ENCODE data around the gene MAGI1.
"Not testable (repeated sequence)": the region's sequence is repeated elsewhere in the genome, so short reads cannot be mapped to it uniquely, and the experiment has no call there.

The MAGI1 gene

DNA sequence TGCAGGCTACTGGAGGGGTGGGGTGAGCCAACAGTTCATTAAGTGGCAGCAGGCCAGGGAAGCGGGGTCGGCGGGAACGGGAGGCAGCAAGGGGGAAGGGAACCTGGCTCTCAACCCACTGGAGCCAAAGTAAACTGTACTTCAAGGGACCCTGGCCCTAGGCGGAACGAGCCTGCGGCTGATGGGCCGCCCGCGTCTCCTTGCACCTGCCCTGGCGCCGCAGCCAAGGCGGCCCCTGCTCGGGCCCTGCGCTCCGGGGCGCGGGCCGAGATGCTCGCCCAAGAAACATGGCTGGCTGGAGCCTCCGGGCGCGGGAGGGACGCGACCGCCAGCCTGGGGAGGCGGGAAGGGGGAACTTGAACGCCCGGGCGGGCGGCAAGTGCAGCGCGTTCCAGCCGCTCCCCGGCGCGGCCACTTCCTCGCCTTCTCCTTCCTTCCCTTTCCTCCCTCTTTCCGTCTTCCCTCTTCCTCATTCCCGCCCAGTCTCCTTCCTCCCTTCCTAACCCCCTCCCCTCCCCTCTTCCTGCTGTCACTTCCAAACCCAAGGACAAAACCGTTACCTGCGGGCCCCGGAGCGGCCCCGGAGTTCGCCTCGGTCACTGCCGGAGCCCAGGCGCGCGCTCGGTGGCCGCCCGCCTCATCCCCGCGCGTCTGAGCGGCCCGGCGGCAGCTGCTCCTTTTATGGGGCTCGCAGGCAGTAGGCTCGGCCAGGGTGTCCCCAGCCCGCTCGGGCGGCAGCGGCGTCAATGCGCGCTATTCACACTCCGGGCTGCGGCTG lies 489.7 kb downstream of the MAGI1 start:
- no peak for DNase-seq

DNA sequence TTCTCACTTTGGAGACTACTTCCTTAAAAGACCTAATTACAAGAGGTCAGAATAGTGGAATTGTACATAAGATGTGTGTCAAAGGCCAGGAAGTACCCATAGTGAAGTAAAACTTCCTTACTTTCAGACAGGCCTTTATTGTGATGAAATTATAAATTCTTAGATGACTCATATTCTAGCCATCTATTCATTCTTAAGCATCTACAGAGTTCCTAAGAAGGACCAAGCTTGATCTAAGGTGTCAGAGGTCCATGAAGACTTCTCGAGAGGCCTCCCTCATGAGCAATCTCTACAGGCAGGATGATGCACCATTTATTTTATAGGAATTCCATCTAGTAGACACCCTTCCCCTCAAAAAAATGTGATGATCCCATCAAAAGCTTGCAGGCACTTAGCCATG lies 493.3 kb downstream of the MAGI1 start:
- no peak for DNase-seq

DNA sequence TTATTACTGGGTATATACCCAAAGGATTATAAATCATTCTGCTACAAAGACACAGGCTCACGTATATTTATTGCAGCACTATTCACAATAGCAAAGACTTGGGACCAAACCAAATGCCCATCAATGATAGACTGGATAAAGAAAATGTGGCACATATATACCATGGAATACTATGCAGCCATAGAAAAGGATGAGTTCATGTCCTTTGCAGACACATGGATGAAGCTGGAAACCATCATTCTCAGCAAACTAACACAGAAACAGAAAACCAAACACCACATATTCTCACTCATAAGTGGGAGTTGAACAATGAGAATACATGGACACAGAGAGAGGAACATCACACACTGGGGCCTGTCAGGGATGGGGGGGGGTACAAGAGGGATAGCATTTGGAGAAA lies 495.3 kb downstream of the MAGI1 start:
- not testable (repeated sequence) for DNase-seq

DNA sequence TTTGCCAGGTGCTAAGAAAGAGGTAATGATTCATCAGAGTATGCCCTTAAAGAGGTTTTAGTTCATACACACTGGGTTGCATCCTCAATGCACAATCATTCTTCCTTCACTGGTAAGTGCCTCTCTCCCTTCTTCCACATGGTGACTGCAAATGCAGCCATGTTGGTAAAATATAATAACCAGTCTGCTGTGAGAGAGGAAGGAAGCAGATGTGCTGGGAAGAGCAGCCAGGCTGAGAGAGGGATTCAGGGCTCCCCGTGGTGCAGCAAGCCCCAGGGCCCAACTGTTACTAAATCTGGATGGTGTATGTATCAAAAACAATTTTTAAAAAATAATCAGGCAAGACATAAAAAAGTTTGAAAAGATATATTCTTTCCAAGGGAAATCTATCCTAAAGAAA lies 498.1 kb downstream of the MAGI1 start:
- no peak for DNase-seq

DNA sequence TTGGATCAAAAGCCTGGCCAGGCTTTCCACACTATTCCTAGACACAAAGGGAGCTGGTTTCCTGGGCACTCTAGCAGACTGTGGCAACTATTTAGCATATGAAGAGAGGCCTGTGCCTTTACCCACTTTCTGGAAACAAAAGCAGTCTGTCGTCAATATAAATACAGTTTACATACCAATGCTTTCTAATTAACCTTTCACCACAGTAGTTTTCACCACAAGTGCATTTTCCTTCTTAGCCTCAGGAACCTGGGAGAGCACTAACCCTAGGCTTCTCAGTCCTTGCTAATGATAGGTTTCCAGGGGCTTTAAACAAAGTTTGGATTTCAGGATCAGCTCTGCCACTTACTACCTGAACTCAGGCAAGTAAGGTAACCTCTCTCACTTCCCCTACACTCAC lies 499.1 kb downstream of the MAGI1 start:
- no peak for DNase-seq

DNA sequence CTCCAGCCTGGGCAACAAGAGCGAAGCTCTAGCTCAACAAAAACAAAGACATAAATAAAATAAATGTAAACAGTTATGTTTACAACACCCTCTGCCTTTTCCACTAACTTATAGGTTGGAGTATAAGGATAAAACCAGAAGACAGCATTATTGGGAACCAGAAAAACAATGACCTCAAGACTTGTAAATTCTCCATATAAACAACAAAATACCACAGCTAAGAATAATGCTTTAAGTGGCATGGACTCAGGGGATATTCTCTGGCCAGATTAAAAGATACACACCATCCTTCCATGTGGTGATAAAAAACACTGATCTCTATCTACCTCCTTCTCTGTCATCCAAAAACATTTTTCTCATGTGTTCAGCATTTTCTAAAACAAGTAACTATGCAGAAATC lies 500.6 kb downstream of the MAGI1 start:
- no peak for DNase-seq

DNA sequence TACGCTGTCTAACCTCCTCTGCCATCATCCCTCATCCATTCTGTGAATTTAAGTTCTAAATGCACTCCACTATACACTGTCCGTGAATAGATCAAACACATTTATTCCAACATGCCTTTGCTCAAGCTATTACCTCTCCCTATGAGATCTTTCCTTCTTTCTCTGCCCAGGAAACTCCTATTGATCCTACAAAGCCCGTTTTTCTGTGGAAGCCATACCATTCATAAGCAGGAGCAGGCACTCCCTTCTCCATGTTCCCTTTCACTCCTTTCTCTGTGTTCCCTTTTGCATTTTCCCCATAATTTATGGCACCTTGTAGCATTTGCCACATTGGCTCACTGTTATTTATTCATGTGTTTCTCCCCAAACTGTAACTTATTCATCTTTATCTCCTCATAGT lies 501.6 kb downstream of the MAGI1 start:
- no peak for DNase-seq

DNA sequence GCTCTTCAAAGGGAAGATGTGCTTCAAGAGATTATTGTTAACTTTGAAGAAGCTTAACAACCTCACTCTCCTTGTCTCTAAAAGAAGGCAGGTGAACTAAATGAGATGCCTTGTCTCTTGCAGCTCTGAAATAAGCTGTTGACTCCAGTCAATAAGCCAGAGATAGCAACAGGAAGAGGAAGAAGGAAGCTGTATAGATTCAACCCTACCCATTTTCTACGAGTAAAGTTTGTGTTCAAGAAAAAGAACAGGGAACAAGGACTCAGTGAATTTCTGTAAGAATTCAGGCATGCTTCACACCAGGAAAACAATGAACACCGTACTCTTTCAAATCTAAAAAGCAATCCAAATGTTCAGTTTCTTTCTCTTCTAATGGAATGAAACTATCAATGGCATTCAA lies 503.5 kb downstream of the MAGI1 start:
- no peak for DNase-seq

DNA sequence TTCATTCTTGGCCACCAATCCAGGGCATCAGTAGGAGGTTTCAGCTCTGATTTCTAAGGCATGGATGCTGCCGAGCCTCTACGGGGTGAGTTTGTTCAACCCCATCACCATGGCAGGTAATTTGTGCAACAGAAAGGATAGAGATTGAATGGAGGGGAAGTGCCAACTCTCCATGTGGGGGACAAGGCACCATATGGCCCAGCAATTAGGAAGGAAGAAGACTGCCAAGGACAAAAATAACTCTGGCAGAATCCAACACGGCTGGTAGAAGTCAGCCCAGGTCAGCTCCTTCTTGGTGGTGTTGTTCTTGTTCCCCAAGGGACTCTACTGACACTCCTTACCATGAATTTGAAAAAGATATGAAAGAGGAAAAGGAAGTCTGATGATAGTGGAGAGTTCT lies 503.9 kb downstream of the MAGI1 start:
- no peak for DNase-seq

DNA sequence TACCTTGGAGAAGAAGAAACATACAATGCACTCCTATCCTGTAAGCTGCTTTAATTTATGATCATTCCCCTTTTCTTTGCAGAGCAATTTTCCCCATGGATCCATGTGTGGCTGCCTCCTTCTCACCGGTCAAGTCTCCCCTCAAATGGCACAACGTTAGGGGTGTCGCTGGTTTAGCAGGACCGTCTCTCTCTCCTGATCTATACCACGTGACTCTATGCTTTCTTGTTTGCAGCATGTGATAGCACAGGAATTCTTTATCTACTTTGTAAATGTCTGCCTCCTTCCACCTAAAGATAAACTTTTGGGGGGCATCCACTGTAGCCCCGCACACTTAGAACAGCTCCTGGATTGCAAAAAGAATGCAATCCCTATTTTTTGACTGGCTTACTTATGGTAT lies 506.0 kb downstream of the MAGI1 start:
- DNase-seq = no peak

DNA sequence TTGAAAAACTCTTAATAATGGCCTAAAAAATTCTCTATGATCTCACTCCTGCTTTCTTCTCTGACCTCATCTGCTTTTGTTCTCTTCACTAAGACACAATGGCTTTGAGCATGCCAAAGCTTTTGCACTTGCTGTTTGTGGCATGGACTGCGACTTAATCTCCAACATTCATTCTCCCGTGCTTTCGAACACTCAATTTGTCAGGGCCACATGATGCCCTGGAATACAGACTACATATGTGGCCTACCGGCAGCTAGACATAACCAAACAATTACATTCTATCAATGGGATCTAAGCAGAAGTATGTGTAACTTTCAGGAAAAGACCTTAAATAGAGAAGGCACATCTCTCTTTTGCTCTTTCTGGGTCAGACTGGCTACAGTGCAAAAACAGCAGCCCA lies 506.5 kb downstream of the MAGI1 start:
- DNase-seq = no peak

DNA sequence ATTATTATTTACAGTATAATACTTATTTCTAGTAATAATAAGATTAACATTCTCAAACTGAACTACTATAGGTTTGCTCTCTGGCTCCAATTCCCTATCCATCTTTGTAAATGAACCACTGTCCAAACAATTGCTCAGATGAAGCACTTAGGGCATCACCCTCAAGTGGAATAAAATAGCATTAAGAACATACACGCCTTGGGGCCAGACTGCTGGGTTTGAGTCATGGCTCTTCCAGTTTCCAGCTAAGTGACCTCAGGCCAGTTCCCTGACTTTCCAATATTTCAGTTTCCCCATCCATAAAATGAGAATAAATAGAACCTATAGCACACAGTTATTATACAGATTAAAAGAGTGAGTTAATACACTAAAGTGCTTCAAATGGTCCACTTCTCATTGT lies 507.2 kb downstream of the MAGI1 start:
- DNase-seq = no peak

DNA sequence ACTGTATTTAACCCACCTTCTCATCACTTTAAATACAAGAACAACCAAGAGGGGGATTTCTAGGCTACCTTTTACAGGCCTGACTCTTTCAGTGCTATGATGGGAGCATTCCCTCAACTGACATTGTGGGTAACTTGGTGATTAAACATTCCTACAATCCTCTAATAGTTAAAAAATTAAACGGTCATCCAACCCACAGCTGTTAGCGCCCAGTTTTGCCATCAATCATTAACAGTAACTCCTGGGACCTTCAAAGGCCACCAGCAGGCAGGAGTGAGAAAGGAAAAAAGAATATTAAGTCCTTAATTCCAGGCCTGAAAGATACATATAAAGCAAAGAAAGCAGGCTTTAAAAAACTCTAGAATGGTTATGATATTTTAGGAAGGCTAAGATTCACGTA lies 512.1 kb downstream of the MAGI1 start:
- no peak for DNase-seq

DNA sequence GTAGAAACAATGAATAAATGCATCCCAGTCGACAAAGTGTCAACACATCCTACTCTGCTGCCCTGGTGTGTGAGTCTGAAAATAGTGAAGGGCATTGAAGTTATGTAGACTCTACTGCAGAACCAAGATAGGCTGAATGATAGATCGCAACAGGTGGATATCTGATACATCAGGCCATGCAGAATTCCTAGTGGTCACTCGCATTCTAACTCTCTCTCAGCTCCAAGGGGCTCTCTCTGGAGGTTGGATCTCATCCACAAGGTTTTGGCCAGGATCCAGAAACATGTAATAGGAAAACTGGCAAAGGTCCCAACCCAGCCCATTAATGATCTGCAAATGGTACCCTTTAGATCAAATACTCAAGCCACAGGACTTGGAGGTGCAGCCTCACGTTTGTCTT lies 514.1 kb downstream of the MAGI1 start:
- no peak for DNase-seq

DNA sequence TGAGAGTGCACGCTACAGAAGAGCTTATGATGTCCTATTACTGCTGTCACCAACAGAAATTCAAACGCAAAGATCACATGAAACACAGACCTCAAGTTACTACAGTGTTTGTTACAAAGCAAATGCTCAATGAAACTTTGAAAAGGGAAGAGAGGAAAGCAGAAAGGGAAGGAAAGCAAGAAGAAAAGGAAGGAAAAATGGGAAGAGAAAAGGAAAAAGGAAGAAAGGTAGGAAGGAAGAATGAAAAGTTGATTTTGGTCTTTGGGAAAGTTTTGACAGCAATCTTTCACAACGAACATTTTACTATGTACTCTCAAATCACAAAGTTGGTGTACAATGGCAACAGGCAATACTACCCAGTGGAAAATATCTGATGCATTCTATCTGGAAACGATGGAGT lies 514.8 kb downstream of the MAGI1 start:
- no peak for DNase-seq

DNA sequence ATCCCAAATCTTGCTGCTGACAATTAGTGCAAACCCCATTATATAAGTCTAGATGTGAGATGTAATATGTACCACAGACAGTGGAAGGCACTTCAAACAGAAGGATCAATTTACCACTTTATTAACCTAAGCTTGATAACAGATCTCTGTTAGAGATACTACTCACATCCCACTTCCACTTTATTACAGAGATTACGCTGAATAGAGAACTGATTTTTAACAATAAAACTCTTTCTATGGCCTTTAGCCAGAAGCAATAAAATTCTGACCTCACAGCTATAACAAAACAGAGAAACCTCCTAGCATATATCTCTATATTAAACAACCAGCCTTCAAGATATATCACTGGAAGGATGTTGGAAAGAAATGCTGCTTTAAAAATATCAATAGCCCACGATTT lies 517.7 kb downstream of the MAGI1 start:
- DNase-seq = no peak

DNA sequence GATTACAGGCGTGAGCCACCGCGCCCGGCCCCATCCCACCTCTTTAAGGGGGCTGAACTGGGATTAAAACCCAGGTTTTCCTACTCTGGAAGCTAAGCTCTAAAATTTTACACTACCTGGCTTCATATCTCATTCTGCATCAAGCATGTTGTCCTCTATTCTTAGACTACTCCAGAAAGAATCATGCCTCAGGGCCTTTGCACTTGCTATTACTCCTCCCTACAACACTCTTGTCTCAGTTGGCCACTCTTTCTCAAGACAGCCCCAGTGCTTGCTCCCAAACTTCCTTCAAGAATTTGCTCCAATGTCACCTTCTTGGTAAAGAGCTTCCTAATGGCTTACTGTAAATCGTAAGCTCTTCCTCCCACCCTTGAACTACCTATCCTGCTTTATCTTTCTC lies 521.7 kb downstream of the MAGI1 start:
- DNase-seq = no peak

DNA sequence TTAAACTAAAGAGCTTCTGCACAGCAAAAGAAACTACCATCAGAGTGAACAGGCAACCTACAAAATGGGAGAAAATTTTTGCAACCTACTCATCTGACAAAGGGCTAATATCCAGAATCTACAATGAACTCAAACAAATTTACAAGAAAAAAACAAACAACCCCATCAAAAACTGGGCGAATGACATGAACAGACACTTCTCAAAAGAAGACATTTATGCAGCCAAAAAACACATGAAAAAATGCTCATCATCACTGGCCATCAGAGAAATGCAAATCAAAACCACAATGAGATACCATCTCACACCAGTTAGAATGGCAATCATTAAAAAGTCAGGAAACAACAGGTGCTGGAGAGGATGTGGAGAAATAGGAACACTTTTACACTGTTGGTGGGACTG lies 524.4 kb downstream of the MAGI1 start:
- DNase-seq = not testable (repeated sequence)

DNA sequence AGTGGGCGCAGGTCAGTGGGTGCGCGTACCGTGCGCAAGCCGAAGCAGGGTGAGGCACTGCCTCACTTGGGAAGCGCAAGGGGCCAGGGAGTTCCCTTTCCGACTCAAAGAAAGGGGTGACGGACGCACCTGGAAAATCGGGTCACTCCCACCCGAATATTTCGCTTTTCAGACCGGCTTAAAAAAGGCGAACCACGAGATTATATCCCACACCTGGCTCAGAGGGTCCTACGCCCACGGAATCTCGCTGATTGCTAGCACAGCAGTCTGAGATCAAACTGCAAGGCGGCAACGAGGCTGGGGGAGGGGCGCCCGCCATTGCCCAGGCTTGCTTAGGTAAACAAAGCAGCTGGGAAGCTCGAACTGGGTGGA lies 529.3 kb downstream of the MAGI1 start:
- DNase-seq = not testable (repeated sequence)

DNA sequence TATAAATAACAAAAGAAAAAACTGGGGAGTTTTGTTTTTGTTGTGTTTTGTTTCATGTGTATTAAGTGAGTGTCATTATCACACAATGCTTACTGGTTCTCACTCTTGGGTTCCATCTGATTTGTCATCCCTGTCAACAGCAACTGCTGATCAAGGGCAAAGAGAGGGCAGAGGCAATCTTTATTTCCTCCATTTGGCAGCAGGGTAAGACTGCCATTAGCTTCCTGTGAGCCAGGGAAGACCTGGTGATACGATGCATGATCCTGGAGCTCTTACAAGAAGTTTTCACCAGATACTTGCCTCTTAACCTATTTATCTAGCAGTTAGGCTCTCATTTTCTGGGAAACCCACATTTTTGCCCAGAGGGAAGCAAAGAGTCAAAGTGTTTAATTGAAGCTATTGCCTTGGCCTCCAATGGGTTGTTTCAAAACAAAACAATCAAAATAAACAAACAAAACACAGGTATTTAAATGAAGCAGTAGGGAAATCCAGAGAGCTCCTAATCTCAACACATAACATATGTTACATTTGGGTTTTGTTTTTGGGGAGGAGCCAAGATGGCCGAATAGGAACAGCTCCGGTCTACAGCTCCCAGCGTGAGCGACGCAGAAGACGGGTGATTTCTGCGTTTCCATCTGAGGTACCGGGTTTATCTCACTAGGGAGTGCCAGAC lies 529.8 kb downstream of the MAGI1 start:
- no peak for DNase-seq

DNA sequence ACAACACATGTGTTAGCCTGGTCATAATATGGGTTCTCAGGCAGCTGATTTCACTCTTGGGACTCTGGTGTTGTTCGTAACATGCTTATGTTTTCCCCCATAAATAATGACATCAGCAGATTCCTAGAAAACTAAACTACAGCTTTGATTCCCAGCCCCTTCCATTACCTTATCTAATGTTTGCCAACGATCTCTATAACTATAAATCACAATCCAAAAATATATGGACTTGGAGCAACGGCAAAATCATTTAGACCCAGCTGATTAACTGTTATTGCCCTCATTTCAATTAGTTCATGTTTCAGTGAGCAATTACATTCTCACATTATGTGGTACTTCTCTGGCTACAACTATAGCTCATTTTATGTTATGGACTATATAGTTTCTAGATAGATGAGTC lies 531.3 kb downstream of the MAGI1 start:
- DNase-seq = no peak

DNA sequence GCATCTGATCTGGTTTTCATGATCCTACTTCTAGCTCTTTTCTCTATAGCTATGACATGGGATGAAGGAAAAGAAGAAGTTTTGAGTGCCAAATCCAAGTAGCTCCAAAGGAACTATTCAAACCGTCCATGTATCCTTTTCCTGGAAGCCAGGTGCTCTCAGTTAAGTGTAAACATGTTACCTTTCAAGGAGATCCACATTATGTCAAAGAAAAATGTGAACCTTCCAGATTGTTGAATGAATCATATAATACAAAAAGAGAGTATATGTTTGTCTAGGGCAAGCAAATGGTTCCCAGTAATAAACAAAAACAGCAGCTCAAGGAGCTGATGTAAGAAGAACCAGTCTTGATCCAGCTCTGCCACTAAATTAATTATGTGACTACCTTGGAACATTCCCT lies 534.9 kb downstream of the MAGI1 start:
- no peak for DNase-seq

DNA sequence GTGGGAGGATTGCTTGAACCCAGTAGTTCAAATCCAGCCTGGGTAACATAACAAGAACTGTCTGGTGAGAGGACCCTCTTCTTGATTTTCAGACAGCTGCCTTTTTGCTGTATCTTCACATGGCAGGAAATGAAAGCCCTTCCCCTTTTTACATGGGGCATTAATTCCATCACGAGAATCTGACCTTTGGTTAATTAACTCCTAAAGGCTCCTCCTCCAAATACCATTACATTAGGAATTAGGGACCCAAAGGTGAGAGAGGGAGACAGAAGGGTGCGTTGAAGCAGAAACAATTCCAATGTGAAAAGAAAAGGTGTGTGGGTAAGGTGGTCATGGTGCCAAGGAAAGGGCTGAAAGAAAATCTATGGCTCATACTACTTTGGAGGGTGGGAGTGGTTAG lies 536.2 kb downstream of the MAGI1 start:
- no peak for DNase-seq

DNA sequence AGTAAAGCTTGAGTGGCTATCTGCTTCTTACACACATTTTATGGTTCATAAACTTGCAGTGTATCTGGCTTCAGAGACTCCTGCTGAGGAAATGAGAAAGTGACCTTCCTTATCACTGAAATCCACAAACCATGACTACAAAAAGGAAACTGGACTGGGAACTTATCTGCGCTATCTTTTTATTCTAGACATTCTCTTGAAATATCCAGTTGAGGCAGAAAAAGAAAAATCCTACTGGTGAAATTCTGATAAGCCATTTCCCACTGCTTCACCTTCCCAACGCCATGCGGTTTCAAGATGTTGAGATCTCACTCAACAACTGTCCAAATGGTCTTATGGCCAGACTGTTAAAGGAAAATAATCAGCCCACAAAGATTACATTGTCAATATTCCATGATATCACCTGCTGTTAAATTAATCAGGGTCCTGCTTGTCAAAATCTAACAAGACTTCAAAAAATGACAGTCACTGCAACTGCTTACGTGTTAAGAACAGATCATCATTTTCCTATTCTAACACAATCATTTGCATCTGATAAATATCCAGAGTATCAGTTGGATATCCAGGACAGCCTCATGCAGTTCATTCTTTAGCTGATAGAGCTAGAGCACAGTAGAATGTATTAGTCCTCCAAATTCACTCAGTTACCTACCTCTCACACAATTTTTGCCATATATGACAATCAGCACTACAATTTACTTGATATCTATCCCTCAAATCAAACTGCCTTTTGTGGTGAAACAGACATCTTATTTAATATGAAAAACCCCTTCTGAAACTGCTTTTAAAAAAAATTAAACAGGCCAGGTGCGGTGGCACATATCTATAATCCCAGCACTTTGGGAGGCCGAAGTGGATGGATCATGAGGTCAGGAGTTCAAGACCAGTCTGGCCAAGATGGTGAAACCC lies 538.1 kb downstream of the MAGI1 start:
- DNase-seq = no peak
